Vagina (tissue), 2 donors: ENCODE data around the gene TEF.

Source experiments
- CTCF ChIP-seq, 3 experiments: fragments of 450-650 bp in 2 of 3; fragments of 200-600 bp in 1 of 3; sonication (generic) in 1 of 3; IDR thresholded peaks; one replicate each; pipeline ENCODE4 v1.5.1; 2017 to 2019; ENCODE audit warnings: antibody characterized with exemption in 3 of 3, mild to moderate bottlenecking in 2 of 3, moderate library complexity in 2 of 3
- POLR2AphosphoS5 ChIP-seq, 2 donors: sonication (generic); formaldehyde crosslinking; IDR thresholded peaks; one replicate each; pipeline ENCODE4 v1.9.0; 2017; ENCODE audit warnings: antibody characterized with exemption in 2 of 2, mild to moderate bottlenecking in 2 of 2, low read depth in 1 of 2; ENCODE audit not compliant: insufficient read depth in 1 of 2

- TF ChIP-seq CTCF (IDR thresholded peaks at IDR 0.05) (no peak), POLR2AphosphoS5 (IDR thresholded peaks at IDR 0.05; ENCODE audit: insufficient read depth in 1 of 2, low read depth in 1 of 2) (no peak)
These were observed 47.9 kb upstream of the TEF start for GRCh38 chr22:41333806-41334205.
